Astrocyte of the spinal cord (primary cell): ENCODE data around the gene PKDCC.

Experiments used
- DNase-seq: peaks from one replicate; pipeline ENCODE4 v3.0.0; 2011; ENCODE audit warnings: low read depth, low spot score
- H3K4me3 ChIP-seq: 2 replicates; pipeline ENCODE4 v1.5.1; 2011; ENCODE audit warnings: low read depth, mild to moderate bottlenecking, low read length, moderate library complexity
- CTCF ChIP-seq: IDR thresholded peaks from 2 replicates; pipeline ENCODE4 v1.5.1; 2012; ENCODE audit warnings: low read depth, mild to moderate bottlenecking, low read length, inconsistent platforms
- in situ Hi-C: cut with HindIII; loops from 2 replicates; pipeline ENCODE4 v1.10.0; 2017; ENCODE audit warnings: low sequenced_read_pairs

The PKDCC gene

GRCh38 chr2:42047488-42048298, at the start of gene PKDCC:
TSS of gene PKDCC (plus strand) at chr2:42048021. CDS start at chr2:42048200, 179 bp downstream.
- DNase-seq: peak; percentile 85
- TF ChIP-seq CTCF: no peak
- in situ Hi-C loops: no loop called here
- peak within 1 kb of the TSS; percentile 73 for H3K4me3 ChIP-seq

GRCh38 chr2:41998186-41999127, 49.4 kb upstream of the PKDCC start:
- DNase-seq: no peak
- in situ Hi-C loops: no loop called here
- H3K4me3 ChIP-seq: no peak overlapping the region
- no peak for TF ChIP-seq CTCF

- no peak for TF ChIP-seq CTCF
- no peak overlapping the region for H3K4me3 ChIP-seq
- in situ Hi-C loops: no loop called here
- no peak for DNase-seq
These were observed 48.7 kb upstream of the PKDCC start for GRCh38 chr2:41999128-41999480.

GRCh38 chr2:41999592-42000281, 48.1 kb upstream of the PKDCC start:
- H3K4me3 ChIP-seq: no peak overlapping the region
- no peak for TF ChIP-seq CTCF
- in situ Hi-C loops: no loop called here
- no peak for DNase-seq

- no peak overlapping the region for H3K4me3 ChIP-seq
- no peak for DNase-seq
- no peak for TF ChIP-seq CTCF
- in situ Hi-C loops: no loop called here
These were observed 46.1 kb upstream of the PKDCC start for GRCh38 chr2:42001711-42002201.

GRCh38 chr2:42007551-42007950, 40.3 kb upstream of the PKDCC start:
- no peak for DNase-seq
- H3K4me3 ChIP-seq: no peak overlapping the region
- in situ Hi-C loops: no loop called here
- TF ChIP-seq CTCF: no peak
